ENCODE measurements around the gene GAPT. TPM values are rescaled to one million over a fixed set of nuclear protein-coding genes. Genes with fewer than 3 reads are reported as not detected.

Gene GAPT
- total and polyA plus RNA-seq, 2 donors (not counting 1 experiment from before 2014, with no cell fraction given), result not detected

DNA sequence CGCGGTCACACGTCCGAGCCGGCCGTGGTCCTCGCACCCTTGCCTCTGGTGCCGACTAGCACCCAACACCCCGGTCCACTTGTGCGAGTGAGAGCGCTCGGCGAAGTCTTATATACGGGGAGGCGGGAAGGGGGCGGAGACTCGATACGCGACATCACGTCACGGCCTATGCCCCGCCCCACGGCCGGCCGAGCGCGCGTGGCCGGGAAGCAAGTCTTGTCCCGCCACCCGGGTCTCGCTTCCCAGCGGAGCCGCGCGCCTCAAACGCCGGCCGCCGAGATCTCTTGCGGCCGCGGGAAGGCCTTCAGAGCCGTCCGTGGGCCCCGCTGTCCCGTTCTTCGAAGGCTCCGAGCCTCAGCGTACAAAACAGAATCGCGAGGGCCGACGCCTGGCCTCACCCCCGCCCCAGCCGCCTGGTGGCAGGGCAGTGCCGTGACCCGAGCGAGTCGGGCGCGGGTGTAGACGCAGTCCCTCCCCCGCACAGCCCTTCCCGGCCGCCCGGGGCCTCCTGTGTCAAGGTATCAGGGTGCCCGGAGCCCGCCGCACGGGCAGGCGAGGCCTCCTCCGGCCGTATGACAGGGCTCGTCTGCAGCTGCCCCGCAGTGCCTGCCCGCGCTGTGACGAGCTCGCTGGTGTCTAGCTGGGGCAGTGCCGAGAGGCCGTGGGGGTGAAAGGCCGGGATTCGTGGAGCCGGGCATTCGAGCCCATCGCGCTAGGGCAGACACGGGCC, 31.1 kb upstream of the GAPT start, which contains the start of gene PLK2:
Gene PLK2, minus strand, starts transcription at position 85 of the 730 bp plus-strand sequence. CDS start 127 bp downstream, outside the sequence.
- TF ChIP-seq, protein P1, sequence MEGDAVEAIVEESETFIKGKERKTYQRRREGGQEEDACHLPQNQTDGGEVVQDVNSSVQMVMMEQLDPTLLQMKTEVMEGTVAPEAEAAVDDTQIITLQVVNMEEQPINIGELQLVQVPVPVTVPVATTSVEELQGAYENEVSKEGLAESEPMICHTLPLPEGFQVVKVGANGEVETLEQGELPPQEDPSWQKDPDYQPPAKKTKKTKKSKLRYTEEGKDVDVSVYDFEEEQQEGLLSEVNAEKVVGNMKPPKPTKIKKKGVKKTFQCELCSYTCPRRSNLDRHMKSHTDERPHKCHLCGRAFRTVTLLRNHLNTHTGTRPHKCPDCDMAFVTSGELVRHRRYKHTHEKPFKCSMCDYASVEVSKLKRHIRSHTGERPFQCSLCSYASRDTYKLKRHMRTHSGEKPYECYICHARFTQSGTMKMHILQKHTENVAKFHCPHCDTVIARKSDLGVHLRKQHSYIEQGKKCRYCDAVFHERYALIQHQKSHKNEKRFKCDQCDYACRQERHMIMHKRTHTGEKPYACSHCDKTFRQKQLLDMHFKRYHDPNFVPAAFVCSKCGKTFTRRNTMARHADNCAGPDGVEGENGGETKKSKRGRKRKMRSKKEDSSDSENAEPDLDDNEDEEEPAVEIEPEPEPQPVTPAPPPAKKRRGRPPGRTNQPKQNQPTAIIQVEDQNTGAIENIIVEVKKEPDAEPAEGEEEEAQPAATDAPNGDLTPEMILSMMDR (conservative IDR thresholded peaks at IDR 0.05 in 1 of 2, IDR thresholded peaks at IDR 0.05 in 1 of 2; ENCODE audit: low read depth in 1 of 2, low read length in 2 of 2), result peak; percentile 30 to 34
- no peak for TF ChIP-seq EZH2 (IDR thresholded peaks at IDR 0.05; ENCODE audit: low read length, missing control alignments)

GRCh38 chr5:58460732-58461286, 30.4 kb upstream of the GAPT start:
- no peaks in the 10 kb centered on the region for H3K9me3 ChIP-seq (ENCODE audit: control insufficient read depth, insufficient read depth, low read depth, low read length)
- H3K36me3 ChIP-seq (ENCODE audit: control insufficient read depth, insufficient read depth, low read length), result peaks cover 4% of the 10 kb centered on the region
- H3K4me1 ChIP-seq (ENCODE audit: control insufficient read depth, extremely low read depth, insufficient read depth, low read length), result peaks cover 3% of the 10 kb centered on the region
- peak overlapping the region; percentile 73 for H3K4me2 ChIP-seq (ENCODE audit: extremely low read depth, insufficient read depth, low read length)
- peaks cover 31% of the 10 kb centered on the region for H3K79me2 ChIP-seq (ENCODE audit: control insufficient read depth, insufficient read depth, low read length)
- peak overlapping the region; percentile 93 for H3K9ac ChIP-seq (ENCODE audit: insufficient read depth, low read length)
- peak overlapping the region; percentile 32 to 88 (median 68) for H3K4me3 ChIP-seq (replicated peaks in 1 of 4; ENCODE audit: control extremely low read depth in 1 of 4, insufficient read depth in 1 of 4, low read depth in 3 of 4, low read length in 4 of 4)
- H2AFZ ChIP-seq (ENCODE audit: low read length), result peak overlapping the region; percentile 89
- peak overlapping the region; percentile 91 for H3K27ac ChIP-seq (ENCODE audit: insufficient read depth, low read length)
- no peak for TF ChIP-seq EZH2 (IDR thresholded peaks at IDR 0.05; ENCODE audit: low read length, missing control alignments)
- TF ChIP-seq, protein P1 (conservative IDR thresholded peaks at IDR 0.05 in 1 of 2, IDR thresholded peaks at IDR 0.05 in 1 of 2; ENCODE audit: low read depth in 1 of 2, low read length in 2 of 2), result peak; percentile 70 to 86
- peak; percentile 77 to 86 for DNase-seq (ENCODE audit: low read depth in 2 of 2)
- H3K27me3 ChIP-seq (ENCODE audit: control insufficient read depth, insufficient read depth, low read length), result no peaks in the 10 kb centered on the region
- no peaks in the 10 kb centered on the region for H4K20me1 ChIP-seq (ENCODE audit: control insufficient read depth, extremely low read depth, insufficient read depth, low read length)

More for the DNA sequence above, 31.1 kb upstream of the GAPT start, which contains the start of gene PLK2:
- peaks cover 4% of the 10 kb centered on the region for H3K36me3 ChIP-seq (ENCODE audit: control insufficient read depth, insufficient read depth, low read length)
- peak within 1 kb of the TSS; percentile 91 for H3K27ac ChIP-seq (ENCODE audit: insufficient read depth, low read length)
- no peaks in the 10 kb centered on the region for H3K27me3 ChIP-seq (ENCODE audit: control insufficient read depth, insufficient read depth, low read length)
- H2AFZ ChIP-seq (ENCODE audit: low read length), result peak within 1 kb of the TSS; percentile 89
- no peaks in the 10 kb centered on the region for H3K9me3 ChIP-seq (ENCODE audit: control insufficient read depth, insufficient read depth, low read depth, low read length)
- DNase-seq (ENCODE audit: low read depth in 2 of 2), result peak; percentile 92 to 95
- peaks cover 31% of the 10 kb centered on the region for H3K79me2 ChIP-seq (ENCODE audit: control insufficient read depth, insufficient read depth, low read length)
- peak within 1 kb of the TSS; percentile 93 for H3K9ac ChIP-seq (ENCODE audit: insufficient read depth, low read length)
- no peaks in the 10 kb centered on the region for H4K20me1 ChIP-seq (ENCODE audit: control insufficient read depth, extremely low read depth, insufficient read depth, low read length)
- H3K4me1 ChIP-seq (ENCODE audit: control insufficient read depth, extremely low read depth, insufficient read depth, low read length), result peaks cover 3% of the 10 kb centered on the region
- H3K4me3 ChIP-seq (replicated peaks in 1 of 4; ENCODE audit: control extremely low read depth in 1 of 4, insufficient read depth in 1 of 4, low read depth in 3 of 4, low read length in 4 of 4), result peak within 1 kb of the TSS; percentile 56 to 89 (median 84)
- H3K4me2 ChIP-seq (ENCODE audit: extremely low read depth, insufficient read depth, low read length), result peak within 1 kb of the TSS; percentile 91

- Histone ChIP-seq H3K27ac (ENCODE audit: insufficient read depth, low read length) (no peak overlapping the region), H2AFZ (ENCODE audit: low read length) (peak overlapping the region; percentile 58)
Measured at GRCh38 chr5:58462154-58462553, 29.1 kb upstream of the GAPT start.

More at GRCh38 chr5:58462154-58462553, 29.1 kb upstream of the GAPT start:
- Histone ChIP-seq H3K4me2 (ENCODE audit: extremely low read depth, insufficient read depth, low read length) (peak overlapping the region; percentile 13), H3K79me2 (ENCODE audit: control insufficient read depth, insufficient read depth, low read length) (peaks cover 27% of the 10 kb centered on the region), H3K4me1 (ENCODE audit: control insufficient read depth, extremely low read depth, insufficient read depth, low read length) (peaks cover 3% of the 10 kb centered on the region), H3K27me3 (ENCODE audit: control insufficient read depth, insufficient read depth, low read length) (no peaks in the 10 kb centered on the region), H3K36me3 (ENCODE audit: control insufficient read depth, insufficient read depth, low read length) (peaks cover under 1% of the 10 kb centered on the region), H4K20me1 (ENCODE audit: control insufficient read depth, extremely low read depth, insufficient read depth, low read length) (no peaks in the 10 kb centered on the region), H3K9me3 (ENCODE audit: control insufficient read depth, insufficient read depth, low read depth, low read length) (no peaks in the 10 kb centered on the region), H3K4me3 (replicated peaks in 1 of 4; ENCODE audit: control extremely low read depth in 1 of 4, insufficient read depth in 1 of 4, low read depth in 3 of 4, low read length in 4 of 4) (no peak overlapping the region), H3K9ac (ENCODE audit: insufficient read depth, low read length) (no peak overlapping the region)
- TF ChIP-seq, protein P1 (conservative IDR thresholded peaks at IDR 0.05 in 1 of 2, IDR thresholded peaks at IDR 0.05 in 1 of 2; ENCODE audit: low read depth in 1 of 2, low read length in 2 of 2), result no peak
- TF ChIP-seq EZH2 (IDR thresholded peaks at IDR 0.05; ENCODE audit: low read length, missing control alignments), result no peak
- DNase-seq (ENCODE audit: low read depth in 2 of 2), result peak in 1 of 2 donors; percentile 45
